K562 (cell line): ENCODE data around the gene LAP3.

ENCODE experiments used
- CBX2 ChIP-seq: fragments of 200-600 bp; sonication (generic); IDR thresholded peaks from one replicate; pipeline ENCODE4 v1.6.1; 2012; ENCODE audit warnings: mild to moderate bottlenecking, low read length, inconsistent platforms; ENCODE audit not compliant: insufficient read depth, poor library complexity, severe bottlenecking
- ZNF707 ChIP-seq: fragments of 250-450 bp; sonication (Bioruptor Pico); conservative IDR thresholded peaks from 2 replicates; pipeline ENCODE4 v1.8.0; 2022; ENCODE audit warnings: inconsistent platforms, mild to moderate bottlenecking, moderate library complexity

DNA sequence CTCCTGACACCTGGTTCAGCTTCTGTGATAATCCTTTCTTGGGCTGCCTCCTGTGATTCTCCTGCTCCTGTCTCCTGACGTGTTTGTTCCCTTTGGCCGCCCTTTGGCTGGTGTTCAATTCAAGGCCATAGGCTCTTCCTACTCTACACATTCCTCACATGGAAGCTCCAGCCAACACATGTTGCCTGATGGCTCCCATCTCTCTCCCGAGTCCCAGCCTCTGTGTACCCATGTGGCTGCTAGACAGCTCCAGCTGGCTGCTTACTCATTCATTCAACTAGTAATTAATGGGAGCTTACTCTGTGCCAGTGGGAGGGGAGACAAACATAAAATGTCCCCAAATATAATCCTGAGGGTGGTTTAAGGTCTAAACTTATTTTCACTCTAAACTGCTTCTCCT, 28.2 kb downstream of the LAP3 start:
- TF ChIP-seq ZNF707 (CRISPR knock-in tag): no peak
- TF ChIP-seq CBX2: no peak
